ENCODE measurements around the gene CACNG1.
"Not testable (repeated sequence)": the region's sequence is repeated elsewhere in the genome, so short reads cannot be mapped to it uniquely, and the experiment has no call there.

Gene CACNG1

DNA sequence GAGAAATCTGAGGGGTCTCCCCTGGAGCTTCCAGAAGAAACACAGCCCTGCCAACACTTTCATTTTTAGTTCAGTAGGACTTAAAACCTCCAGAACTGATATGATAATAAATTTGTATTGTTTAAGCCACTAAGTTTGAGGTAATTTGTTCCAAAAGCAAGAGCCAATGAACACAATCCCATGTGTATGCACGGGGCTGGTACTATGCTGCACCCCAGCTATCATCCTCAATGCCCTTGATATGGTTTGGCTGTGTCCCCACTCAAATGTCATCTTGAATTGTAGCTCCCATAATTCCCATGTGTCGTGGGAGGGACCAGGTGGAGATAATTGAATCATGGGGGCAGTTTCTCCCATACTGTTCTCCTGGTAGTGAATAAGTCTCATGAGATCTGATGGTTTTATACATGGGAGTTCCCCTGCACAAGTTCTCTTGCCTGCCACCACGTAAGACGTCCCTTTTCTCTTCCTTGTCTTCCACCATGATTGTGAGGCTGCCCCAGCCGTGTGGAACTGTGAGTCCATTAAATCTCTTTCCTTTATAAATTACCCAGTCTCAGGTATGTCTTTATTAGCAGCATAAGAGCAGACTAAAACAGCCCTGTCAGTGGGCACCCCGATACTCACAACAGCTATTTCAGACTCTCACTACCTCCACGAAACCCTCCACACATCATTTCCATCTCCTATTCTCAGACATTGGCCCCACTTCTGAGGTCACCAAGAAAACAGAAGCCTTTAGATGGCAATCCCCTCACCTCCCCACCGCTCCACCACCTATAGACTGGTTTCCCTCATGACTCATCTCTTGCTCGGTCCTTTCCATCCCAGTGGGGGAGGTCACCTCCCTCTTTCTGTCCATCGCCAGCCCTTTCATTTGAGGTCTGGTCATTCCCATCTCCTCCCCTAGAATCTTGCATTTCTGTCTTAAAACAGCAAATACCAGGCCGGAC lies 8.9 kb upstream of the CACNG1 start:
- Mint-ChIP-seq H3K36me3 (no peaks in the 10 kb centered on the region), H3K27me3 (peaks cover 18% of the 10 kb centered on the region), H3K4me3 (no peak overlapping the region), H3K9me3 (peaks cover 4% of the 10 kb centered on the region), H3K4me1 (no peaks in the 10 kb centered on the region), H3K27ac (no peak overlapping the region)
- ATAC-seq (ENCODE audit: low read depth) (no peak), DNase-seq (ENCODE audit: low spot score in 2 of 2) (no peak)

DNA sequence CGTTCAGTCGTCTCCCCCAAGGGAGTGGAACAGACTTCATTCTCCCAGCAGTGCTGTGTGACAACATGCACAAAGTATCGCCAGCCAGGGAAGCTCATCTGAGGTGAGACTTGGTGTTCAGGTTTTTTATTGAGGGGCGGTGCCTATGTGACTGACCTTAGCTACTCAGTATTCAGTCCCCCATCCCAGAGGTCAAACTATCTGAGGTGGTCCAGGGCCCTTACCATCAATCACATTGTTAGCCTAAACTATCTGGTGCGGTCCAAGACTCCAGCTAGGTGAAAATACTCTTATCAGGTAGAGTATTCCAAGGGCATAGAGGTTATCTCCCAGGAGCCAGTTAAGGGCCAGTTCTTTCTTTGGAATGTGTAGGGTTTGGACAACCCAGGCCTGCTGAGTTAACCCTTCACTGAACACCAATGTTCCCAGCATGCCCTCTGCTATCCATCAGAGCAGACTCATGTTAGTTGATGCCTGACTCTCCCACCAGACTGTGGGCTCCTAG lies 5.4 kb upstream of the CACNG1 start:
- ATAC-seq (ENCODE audit: low read depth) (no peak), DNase-seq (ENCODE audit: low spot score in 2 of 2) (no peak)
- Mint-ChIP-seq H3K27ac (no peak overlapping the region), H3K4me3 (no peak overlapping the region), H3K4me1 (no peaks in the 10 kb centered on the region), H3K9me3 (peaks cover 4% of the 10 kb centered on the region), H3K36me3 (peaks cover 2% of the 10 kb centered on the region), H3K27me3 (peaks cover 22% of the 10 kb centered on the region)

DNA sequence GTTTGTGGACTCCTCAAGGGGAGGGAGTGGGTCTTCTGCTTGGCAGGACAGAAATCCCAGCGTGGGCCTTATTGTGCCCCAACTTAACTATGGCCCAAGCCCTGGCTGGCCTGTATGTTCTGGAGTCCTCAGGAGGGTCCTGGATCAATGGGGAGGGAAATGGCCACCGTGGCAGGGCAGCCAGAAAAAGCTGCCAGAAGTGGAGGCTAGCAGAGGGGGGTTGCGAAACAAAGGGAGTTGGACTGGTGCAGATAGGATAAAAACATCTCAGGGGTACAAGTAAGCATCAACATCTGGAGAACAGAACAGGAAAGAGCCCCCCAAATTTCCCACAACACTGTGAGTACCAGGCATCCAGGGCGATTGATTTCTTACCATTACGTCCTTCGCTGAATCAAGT lies 3.7 kb upstream of the CACNG1 start:
- Mint-ChIP-seq H3K27ac (no peak overlapping the region), H3K4me1 (no peaks in the 10 kb centered on the region), H3K36me3 (peaks cover 2% of the 10 kb centered on the region), H3K4me3 (no peak overlapping the region), H3K27me3 (peaks cover 17% of the 10 kb centered on the region), H3K9me3 (no peaks in the 10 kb centered on the region)
- ATAC-seq (ENCODE audit: low read depth) (no peak), DNase-seq (ENCODE audit: low spot score in 2 of 2) (no peak)

DNA sequence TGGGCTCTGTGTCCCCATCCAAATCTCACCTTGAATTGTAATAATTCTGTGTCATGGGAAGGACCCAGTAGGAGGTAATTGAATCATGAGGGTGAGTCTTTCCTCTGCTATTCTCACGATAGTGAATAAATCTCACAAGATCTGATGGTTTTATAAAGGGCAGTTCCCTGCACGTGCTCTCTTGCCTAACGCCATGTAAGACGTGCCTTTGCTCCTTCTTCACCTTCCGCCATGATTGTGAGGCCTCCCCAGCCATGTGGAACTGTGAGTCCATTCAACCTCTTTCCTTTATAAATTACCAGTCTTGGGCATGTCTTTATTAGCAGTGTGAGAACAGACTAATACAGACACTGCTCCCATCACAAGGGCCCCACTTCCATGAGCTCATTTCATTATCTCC lies 3.2 kb upstream of the CACNG1 start:
- not testable (repeated sequence) for H3K4me1 Mint-ChIP-seq; ATAC-seq (ENCODE audit: low read depth); H3K36me3 Mint-ChIP-seq; H3K27ac Mint-ChIP-seq; DNase-seq (ENCODE audit: low spot score in 2 of 2); H3K9me3 Mint-ChIP-seq; H3K4me3 Mint-ChIP-seq
- H3K27me3 Mint-ChIP-seq: peaks cover 15% of the 10 kb centered on the region

DNA sequence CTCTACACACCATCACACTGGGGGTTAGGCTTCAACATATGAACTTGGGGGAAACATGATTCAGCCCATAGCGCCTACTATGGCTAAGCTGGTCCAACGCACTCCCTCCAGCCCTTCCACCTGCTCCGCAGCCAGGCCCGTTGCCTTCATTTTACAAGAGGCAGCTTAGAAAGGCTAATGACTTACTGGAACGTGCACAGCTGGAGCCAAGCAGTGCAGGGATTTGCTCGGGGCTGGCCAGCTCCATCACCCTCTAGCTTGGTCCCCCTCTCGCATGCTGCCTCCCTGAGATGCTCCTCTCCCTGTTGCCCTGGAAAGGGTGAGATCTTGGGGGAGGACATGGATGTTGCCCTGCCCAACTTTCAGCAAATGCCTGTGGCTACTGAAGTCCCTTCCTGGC lies 2.8 kb upstream of the CACNG1 start:
- ATAC-seq (ENCODE audit: low read depth) (no peak), DNase-seq (ENCODE audit: low spot score in 2 of 2) (no peak)
- Mint-ChIP-seq H3K4me3 (no peak overlapping the region), H3K36me3 (peaks cover 3% of the 10 kb centered on the region), H3K27ac (no peak overlapping the region), H3K27me3 (peaks cover 13% of the 10 kb centered on the region), H3K4me1 (no peaks in the 10 kb centered on the region), H3K9me3 (no peaks in the 10 kb centered on the region)

DNA sequence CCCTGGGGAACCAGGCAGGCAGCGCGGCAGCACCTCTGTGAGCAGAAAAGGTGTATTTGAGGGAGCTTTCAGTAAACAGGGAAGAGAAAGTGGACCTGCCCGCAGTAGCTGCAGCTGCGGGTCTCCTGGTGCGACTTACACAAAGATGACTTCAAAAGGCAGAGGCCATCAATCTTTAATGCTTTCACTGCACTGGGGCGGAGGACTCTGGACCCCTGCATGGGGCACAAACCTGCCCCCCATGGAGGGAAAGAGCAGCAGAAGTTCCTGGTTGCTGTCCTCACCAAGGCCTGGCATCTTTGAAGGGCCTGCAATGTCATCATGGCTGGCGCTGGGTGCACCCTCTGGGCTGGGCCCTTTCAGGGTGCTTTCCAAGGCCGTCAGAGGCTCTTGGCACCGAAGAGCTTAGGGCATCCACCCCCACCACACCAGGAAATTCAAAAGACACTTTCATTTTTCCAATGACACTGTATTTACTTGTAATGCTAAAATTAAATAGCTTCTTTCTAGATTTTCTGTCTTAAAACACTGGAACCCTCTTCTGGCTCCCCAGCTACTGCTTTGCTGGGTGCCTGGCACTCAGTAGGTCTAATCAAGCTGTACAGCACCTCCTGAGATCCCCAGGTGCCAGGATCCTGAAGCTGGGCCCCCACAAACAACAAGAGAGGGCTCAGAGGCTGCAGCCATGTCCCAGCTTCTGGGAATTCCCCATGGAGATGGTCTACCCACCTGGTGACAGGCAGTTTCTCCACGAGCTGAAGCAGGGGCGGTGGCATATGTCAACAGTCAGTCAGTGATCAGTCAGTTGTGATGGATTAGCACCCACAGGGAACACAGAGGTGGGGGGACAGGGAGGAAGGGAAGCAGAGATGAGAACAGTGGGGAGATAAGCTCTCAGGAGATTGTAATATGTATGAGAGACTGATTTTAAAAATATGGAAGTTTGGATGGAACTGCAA lies 2.1 kb upstream of the CACNG1 start:
- peaks cover 3% of the 10 kb centered on the region for H3K36me3 Mint-ChIP-seq
- peaks cover 1% of the 10 kb centered on the region for H3K9me3 Mint-ChIP-seq
- H3K4me3 Mint-ChIP-seq: no peak overlapping the region
- no peak for ATAC-seq (ENCODE audit: low read depth)
- no peak for DNase-seq (ENCODE audit: low spot score in 2 of 2)
- peaks cover 11% of the 10 kb centered on the region for H3K27me3 Mint-ChIP-seq
- no peak overlapping the region for H3K27ac Mint-ChIP-seq
- H3K4me1 Mint-ChIP-seq: no peaks in the 10 kb centered on the region

DNA sequence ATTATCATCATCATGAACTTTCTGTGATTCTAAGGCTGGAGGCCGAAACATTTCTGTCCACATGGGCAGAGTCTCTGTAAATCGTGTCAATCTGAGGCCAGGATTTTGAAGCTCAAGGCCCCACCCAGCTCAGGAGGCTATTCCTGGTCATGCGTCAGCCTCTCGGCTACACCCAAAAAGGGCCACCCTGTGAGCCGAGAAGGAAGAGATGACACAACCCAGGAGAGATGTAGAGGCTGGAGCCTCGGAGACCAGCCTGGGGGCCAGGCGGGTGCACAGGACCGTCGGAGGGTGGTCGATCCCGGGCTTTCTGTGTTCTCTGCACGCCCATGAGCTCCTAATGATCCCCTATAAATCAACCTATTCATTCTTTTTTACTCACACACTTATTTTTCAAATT lies 1.1 kb upstream of the CACNG1 start:
- Mint-ChIP-seq H3K4me3 (no peak overlapping the region), H3K36me3 (peaks cover 3% of the 10 kb centered on the region), H3K9me3 (peaks cover 1% of the 10 kb centered on the region), H3K27me3 (peaks cover 7% of the 10 kb centered on the region), H3K4me1 (no peaks in the 10 kb centered on the region), H3K27ac (no peak overlapping the region)
- no peak for DNase-seq (ENCODE audit: low spot score in 2 of 2)
- no peak for ATAC-seq (ENCODE audit: low read depth)

DNA sequence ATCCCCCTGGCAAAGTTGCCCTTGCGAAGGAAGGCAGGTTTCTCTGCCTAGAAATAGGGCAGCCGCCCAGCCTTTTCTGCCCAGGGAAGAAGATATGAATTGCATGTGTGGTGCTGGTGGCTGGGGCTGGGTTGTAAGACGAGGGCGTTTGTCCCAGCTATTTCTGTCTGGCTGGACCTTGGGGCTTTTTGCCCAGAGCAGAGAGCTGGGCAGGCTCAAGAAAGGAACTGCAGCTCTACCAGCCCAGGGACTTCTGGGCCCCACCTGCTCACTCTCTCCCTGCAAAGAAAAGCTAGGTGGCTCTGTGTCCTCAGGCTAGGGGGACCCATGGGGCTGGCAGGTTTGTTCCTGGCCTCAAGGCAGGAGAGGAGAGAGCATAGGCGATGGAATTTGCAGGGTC lies 586 bp downstream of the CACNG1 start:
- ATAC-seq (ENCODE audit: low read depth) (no peak), DNase-seq (ENCODE audit: low spot score in 2 of 2) (no peak)
- no peak overlapping the region for H3K4me3 Mint-ChIP-seq
- H3K9me3 Mint-ChIP-seq: peaks cover 5% of the 10 kb centered on the region
- H3K4me1 Mint-ChIP-seq: no peaks in the 10 kb centered on the region
- H3K36me3 Mint-ChIP-seq: peaks cover 5% of the 10 kb centered on the region
- H3K27me3 Mint-ChIP-seq: peaks cover 7% of the 10 kb centered on the region
- H3K27ac Mint-ChIP-seq: no peak overlapping the region

DNA sequence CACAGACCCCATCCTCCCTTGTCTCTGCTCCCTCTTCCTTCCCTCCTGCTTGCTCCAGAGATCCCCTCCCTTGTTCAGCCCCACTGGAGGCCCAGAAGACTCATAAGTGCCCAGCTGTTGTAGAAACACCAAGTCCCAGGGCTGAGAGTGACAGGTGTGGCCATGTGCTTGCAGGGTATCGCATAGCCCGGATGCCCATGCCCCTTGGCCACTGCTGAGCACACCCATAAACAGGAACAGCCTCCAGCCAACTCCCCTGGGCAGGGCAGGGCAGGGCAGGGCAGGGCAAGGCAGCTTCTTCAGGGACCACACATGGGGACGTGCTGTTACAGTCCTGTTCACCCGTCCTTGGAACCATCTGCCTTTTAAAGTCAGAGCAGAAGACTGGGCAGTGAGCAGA lies 2.0 kb downstream of the CACNG1 start:
- no peak overlapping the region for H3K4me3 Mint-ChIP-seq
- no peak for ATAC-seq (ENCODE audit: low read depth)
- no peaks in the 10 kb centered on the region for H3K4me1 Mint-ChIP-seq
- peaks cover 5% of the 10 kb centered on the region for H3K9me3 Mint-ChIP-seq
- DNase-seq (ENCODE audit: low spot score in 2 of 2): no peak
- H3K27ac Mint-ChIP-seq: no peak overlapping the region
- peaks cover 4% of the 10 kb centered on the region for H3K27me3 Mint-ChIP-seq
- peaks cover 3% of the 10 kb centered on the region for H3K36me3 Mint-ChIP-seq

DNA sequence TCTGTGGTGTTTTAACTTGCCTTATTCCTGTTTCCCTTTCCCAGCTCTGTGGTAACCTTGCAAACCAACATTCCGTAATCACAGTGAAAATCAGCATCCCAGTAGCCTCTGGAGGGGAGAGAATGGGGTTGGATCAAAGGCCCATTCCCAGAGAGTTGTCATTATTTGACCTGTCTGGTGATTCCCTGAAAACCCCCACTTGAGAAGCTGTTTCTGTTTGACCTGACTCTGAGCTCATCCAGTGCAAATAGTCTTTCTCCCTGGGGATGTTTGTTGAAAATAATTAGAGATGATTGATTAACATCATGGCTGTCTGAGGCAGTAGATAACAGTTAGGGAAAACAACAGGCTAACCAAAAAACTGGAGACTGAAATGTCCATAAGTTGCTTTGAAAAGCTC lies 3.0 kb downstream of the CACNG1 start:
- H3K27me3 Mint-ChIP-seq: peaks cover 4% of the 10 kb centered on the region
- no peaks in the 10 kb centered on the region for H3K4me1 Mint-ChIP-seq
- no peak overlapping the region for H3K4me3 Mint-ChIP-seq
- ATAC-seq (ENCODE audit: low read depth) (no peak), DNase-seq (ENCODE audit: low spot score in 2 of 2) (no peak)
- H3K9me3 Mint-ChIP-seq: peaks cover 5% of the 10 kb centered on the region
- no peak overlapping the region for H3K27ac Mint-ChIP-seq
- peaks cover 3% of the 10 kb centered on the region for H3K36me3 Mint-ChIP-seq

DNA sequence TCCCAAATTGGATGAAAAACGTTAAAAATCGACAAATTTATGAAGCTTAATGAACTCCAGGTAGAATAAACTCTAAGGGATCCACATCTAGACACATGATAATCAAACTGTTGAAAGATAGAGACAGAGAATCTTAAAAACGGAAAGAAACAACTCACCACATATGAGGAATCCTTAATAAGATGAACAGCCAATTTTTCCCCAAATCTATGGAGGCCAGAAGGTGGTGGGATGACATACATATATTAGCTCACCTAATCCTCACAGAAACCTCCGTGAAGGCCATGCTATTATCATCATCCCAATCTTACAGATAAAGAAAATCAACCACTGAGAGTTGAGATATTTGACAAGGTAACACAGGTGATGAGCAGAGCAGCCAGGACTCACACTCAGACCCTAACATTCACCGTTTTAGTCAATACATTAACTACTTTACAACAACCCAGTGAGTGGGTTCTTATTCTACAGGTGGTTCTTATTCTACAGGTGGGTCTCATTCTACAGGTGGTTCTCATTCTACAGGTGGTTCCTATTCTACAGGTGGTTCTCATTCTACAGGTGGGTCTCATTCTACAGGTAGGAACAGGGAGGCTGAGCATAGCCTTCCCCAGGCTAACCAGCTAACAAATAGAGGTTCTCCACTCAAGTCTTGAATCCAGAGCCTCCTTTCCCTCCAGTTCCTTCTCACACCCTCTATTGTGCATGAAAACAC lies 4.8 kb downstream of the CACNG1 start:
- Mint-ChIP-seq H3K4me1 (no peaks in the 10 kb centered on the region), H3K27me3 (peaks cover 3% of the 10 kb centered on the region), H3K27ac (no peak overlapping the region), H3K36me3 (peaks cover 3% of the 10 kb centered on the region), H3K9me3 (peaks cover 5% of the 10 kb centered on the region), H3K4me3 (no peak overlapping the region)
- no peak for ATAC-seq (ENCODE audit: low read depth)
- no peak for DNase-seq (ENCODE audit: low spot score in 2 of 2)

DNA sequence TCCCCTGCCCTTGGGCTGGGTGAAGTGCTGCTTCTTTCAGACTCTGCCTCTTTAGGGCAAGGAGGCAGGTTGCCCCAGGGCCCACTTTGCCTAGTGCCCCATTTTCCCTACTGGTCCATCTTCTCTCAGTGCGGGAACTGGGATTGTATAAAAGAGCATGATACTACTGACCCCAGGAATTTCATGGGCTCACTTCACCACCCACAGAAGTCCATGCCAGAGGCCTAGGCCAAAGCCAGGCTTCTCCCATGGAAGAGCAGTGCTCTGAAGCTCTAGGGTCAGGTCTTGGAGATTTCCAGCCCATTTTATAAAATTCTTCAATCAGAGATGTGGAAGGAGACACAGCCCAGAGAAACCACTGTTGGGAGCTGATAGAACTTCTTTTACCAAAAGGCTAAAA lies 5.7 kb downstream of the CACNG1 start:
- peaks cover 3% of the 10 kb centered on the region for H3K36me3 Mint-ChIP-seq
- H3K27me3 Mint-ChIP-seq: peaks cover 1% of the 10 kb centered on the region
- no peak overlapping the region for H3K4me3 Mint-ChIP-seq
- H3K4me1 Mint-ChIP-seq: no peaks in the 10 kb centered on the region
- H3K27ac Mint-ChIP-seq: no peak overlapping the region
- ATAC-seq (ENCODE audit: low read depth) (no peak), DNase-seq (ENCODE audit: low spot score in 2 of 2) (no peak)
- H3K9me3 Mint-ChIP-seq: peaks cover 5% of the 10 kb centered on the region

DNA sequence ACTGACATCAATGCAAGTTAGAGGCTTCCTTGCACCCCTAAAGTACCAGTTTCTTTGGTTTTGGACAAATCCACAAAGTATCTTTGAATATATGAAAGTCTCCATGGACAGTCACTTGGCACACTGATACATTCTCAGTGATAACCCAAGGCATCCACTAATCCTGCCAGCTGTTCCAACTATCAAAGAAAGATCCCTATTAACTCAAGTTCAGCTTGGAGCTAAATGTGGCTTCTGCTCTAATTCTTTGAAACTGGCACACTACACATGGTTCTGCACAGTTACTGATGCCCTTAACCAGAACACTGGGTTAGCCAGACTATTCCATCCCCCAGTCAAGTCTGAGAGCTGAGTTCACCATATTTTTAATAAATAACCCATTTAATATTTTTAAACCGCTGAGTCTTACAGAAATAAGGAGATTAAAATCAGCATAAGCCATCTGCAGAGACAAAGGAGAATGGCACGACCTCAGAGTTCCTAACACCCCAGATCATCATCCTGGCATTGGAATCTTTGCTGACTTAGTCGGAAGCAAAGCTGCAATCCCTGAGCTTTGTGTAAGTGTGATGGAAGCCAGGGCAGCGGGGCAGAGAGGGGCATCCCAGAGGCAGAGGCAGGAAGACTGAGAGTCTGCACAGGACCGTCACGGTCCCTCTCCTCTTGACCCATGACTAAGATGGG lies 6.3 kb downstream of the CACNG1 start:
- H3K36me3 Mint-ChIP-seq: peaks cover 3% of the 10 kb centered on the region
- H3K4me3 Mint-ChIP-seq: no peak overlapping the region
- H3K27me3 Mint-ChIP-seq: peaks cover 1% of the 10 kb centered on the region
- ATAC-seq (ENCODE audit: low read depth) (no peak), DNase-seq (ENCODE audit: low spot score in 2 of 2) (no peak)
- H3K4me1 Mint-ChIP-seq: no peaks in the 10 kb centered on the region
- peaks cover 5% of the 10 kb centered on the region for H3K9me3 Mint-ChIP-seq
- H3K27ac Mint-ChIP-seq: no peak overlapping the region
